ENCODE results near the gene ABR.

The ABR gene

GRCh38 chr17:1208966-1209365, 29.2 kb upstream of the ABR start:
- H4K20me1 ChIP-seq, result peaks cover 0 to 76% (median 12%) of the 10 kb centered on the region in 11 experiments; a peak in 12 of 22 replicates
- H3K27ac ChIP-seq, result no peak overlapping the region
- peak overlapping the region in 2 of 11 experiments; percentile 76 to 78; a peak in 5 of 22 replicates for H3K4me2 ChIP-seq
- H3K4me3 ChIP-seq, result no peak overlapping the region
- no peak overlapping the region for H3K9ac ChIP-seq
- H3K4me1 ChIP-seq, result peaks cover 0 to 72% (median 33%) of the 10 kb centered on the region in 10 experiments; a peak in 12 of 20 replicates
- peaks cover under 1 to 12% (median 5%) of the 10 kb centered on the region in 11 experiments; a peak in 18 of 22 replicates for H3K9me3 ChIP-seq (replicated peaks in 1 of 11)
- no peaks in the 10 kb centered on the region for H3K27me3 ChIP-seq
- no peak for TF ChIP-seq Cebpa-rat (IDR thresholded peaks at IDR 0.05)
- H3K36me3 ChIP-seq, result peaks cover 0 to 8% (median 0%) of the 10 kb centered on the region in 11 experiments; a peak in 10 of 22 replicates

DNA sequence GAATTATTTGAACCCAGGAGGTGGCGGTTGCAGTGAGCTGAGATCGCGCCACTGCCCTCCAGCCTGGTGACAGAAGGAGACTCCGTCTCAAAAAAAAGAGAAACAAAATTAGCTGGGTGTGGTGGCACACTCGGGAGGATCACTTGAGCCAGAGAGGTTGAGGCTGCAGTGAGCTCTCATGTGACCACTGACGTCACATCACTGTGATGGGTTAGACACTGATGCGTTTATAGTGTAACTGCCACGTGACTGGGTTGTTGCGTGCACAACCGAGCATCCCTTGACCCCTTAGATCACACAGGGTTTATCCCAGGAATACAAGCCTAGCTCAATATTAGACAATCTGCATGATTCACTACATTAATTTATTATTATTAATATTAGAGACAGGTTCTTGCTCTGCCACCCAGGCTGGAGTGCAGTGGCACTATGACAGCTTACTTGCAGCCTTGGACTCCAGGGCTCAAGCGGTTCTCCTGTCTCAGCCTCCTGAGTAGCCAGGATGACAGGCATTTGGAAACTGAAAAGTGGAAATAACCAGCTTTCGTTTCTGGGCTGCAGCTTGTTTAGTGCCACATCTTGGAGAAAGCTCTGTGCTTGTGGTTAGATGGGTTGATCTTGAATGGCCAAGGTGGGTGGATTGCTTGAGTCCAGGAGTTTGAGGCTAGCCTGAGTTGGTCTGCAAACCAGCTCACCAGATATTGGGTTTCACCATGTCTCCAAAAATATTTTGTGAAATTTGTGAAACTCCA, 26.4 kb upstream of the ABR start:
- Histone ChIP-seq H3K27ac (peak overlapping the region in 1 of 11 experiments; percentile 5; a peak in 2 of 22 replicates), H3K4me2 (peak overlapping the region in 5 of 11 experiments; percentile 43 to 78 (median 67); a peak in 10 of 22 replicates), H4K20me1 (peaks cover 0 to 50% (median 7%) of the 10 kb centered on the region in 11 experiments; a peak in 9 of 22 replicates), H3K4me1 (peaks cover 4 to 83% (median 45%) of the 10 kb centered on the region in 10 experiments), H3K9me3 (replicated peaks in 1 of 11) (peaks cover 6 to 19% (median 12%) of the 10 kb centered on the region in 11 experiments; a peak in 20 of 22 replicates), H3K9ac (no peak overlapping the region), H3K36me3 (peaks cover 0 to 16% (median 0%) of the 10 kb centered on the region in 11 experiments; a peak in 10 of 22 replicates), H3K27me3 (peaks cover 0 to 12% (median 0%) of the 10 kb centered on the region in 11 experiments; a peak in 5 of 22 replicates), H3K4me3 (no peak overlapping the region)
- TF ChIP-seq Cebpa-rat (IDR thresholded peaks at IDR 0.05), result no peak

DNA sequence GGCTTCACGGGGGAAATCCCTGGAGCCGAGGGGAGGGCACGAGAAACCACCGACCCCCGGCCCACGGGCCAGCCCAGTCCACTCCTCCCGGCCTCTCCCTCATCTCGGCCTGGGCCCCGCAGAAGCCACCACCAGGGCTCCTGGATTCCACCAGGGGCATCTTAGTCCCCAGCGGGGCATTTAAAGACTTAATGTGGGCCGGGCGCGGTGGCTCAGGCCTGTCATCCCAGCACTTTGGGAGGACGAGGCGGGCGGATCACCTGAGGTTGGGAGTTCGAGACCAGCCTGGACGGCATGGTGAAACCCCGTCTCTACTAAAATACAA, 24.1 kb upstream of the ABR start:
- Histone ChIP-seq H4K20me1 (peaks cover 0 to 28% (median 0%) of the 10 kb centered on the region in 11 experiments; a peak in 7 of 22 replicates), H3K9ac (no peak overlapping the region; a peak in 1 of 22 replicates), H3K9me3 (replicated peaks in 1 of 11) (peaks cover 6 to 19% (median 12%) of the 10 kb centered on the region in 11 experiments; a peak in 20 of 22 replicates), H3K4me1 (peaks cover 26 to 95% (median 68%) of the 10 kb centered on the region in 10 experiments), H3K4me3 (peak overlapping the region in 2 of 10 experiments; percentile 8 to 39; a peak in 3 of 20 replicates), H3K4me2 (peak overlapping the region in 10 of 11 experiments; percentile 10 to 65 (median 33); a peak in 12 of 22 replicates), H3K36me3 (peaks cover 0 to 16% (median 0%) of the 10 kb centered on the region in 11 experiments; a peak in 10 of 22 replicates), H3K27me3 (peaks cover 0 to 22% (median 0%) of the 10 kb centered on the region in 11 experiments; a peak in 5 of 22 replicates), H3K27ac (peak overlapping the region in 5 of 11 experiments; percentile 6 to 56 (median 13); a peak in 5 of 22 replicates)
- no peak for TF ChIP-seq Cebpa-rat (IDR thresholded peaks at IDR 0.05)

DNA sequence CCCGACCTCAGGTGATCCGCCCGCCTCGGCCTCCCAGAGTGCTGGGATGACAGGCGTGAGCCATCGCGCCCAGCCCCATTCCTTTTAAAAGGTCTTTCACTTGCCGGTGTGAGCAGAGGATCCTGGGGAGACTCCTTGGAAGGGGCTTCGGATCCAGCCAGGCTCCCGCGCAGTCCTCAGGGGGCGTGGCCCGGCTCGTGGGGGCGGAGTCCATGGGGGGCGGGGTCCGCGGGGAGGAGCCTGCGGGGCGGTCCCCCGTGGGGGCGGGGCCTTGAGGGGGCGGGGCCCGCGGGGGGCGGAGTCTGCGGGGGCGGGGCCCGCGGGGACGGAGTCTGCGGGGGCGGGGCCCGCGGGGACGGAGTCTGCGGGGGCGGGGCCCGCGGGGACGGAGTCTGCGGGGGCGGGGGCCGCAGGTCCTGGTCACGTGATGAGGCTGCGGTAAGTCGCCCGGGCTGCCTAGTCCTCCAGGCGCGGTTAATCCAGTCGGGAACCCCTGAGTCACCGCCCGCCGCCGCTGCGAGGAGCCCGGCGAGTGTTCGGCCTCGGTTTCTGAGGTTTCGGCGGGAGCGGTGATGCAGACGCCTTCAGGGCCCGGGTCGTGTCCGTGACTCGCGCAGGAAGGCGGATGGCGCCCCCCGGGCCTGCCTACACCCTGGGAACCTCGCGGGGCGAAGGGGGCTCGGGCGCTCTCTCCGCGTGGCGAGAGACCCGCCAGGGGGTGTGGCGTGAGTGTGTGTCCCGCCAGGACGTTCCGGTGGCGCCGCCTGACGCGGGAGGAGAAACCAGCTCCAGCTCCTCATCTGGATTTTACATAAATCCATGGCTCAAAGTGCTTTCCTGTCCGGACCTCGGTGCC, 23.6 kb upstream of the ABR start:
- Histone ChIP-seq H4K20me1 (peaks cover 0 to 24% (median 0%) of the 10 kb centered on the region in 11 experiments; a peak in 7 of 22 replicates), H3K36me3 (peaks cover 0 to 16% (median 0%) of the 10 kb centered on the region in 11 experiments; a peak in 10 of 22 replicates), H3K4me1 (peaks cover 32 to 95% (median 73%) of the 10 kb centered on the region in 10 experiments), H3K9me3 (replicated peaks in 1 of 11) (peaks cover 6 to 19% (median 12%) of the 10 kb centered on the region in 11 experiments; a peak in 20 of 22 replicates), H3K9ac (no peak overlapping the region; a peak in 1 of 22 replicates), H3K27me3 (peaks cover 0 to 22% (median 0%) of the 10 kb centered on the region in 11 experiments; a peak in 5 of 22 replicates), H3K4me3 (peak overlapping the region in 2 of 10 experiments; percentile 8 to 39; a peak in 3 of 20 replicates), H3K27ac (peak overlapping the region in 7 of 11 experiments; percentile 13 to 99 (median 48); a peak in 8 of 22 replicates), H3K4me2 (peak overlapping the region in 10 of 11 experiments; percentile 10 to 97 (median 92); a peak in 15 of 22 replicates)
- no peak for TF ChIP-seq Cebpa-rat (IDR thresholded peaks at IDR 0.05)

GRCh38 chr17:1202291-1202690, 22.5 kb upstream of the ABR start:
- Histone ChIP-seq H3K36me3 (peaks cover 0 to 16% (median 0%) of the 10 kb centered on the region in 11 experiments; a peak in 10 of 22 replicates), H3K4me1 (peaks cover 43 to 93% (median 73%) of the 10 kb centered on the region in 10 experiments), H3K9ac (peak overlapping the region in 1 of 11 experiments; percentile 36; a peak in 1 of 22 replicates), H3K9me3 (replicated peaks in 1 of 11) (peaks cover 6 to 19% (median 12%) of the 10 kb centered on the region in 11 experiments; a peak in 20 of 22 replicates), H4K20me1 (peaks cover 0 to 24% (median under 1%) of the 10 kb centered on the region in 11 experiments; a peak in 6 of 22 replicates), H3K4me2 (peak overlapping the region in 9 of 11 experiments; percentile 68 to 97 (median 93); a peak in 17 of 22 replicates), H3K4me3 (no peak overlapping the region), H3K27me3 (peaks cover 0 to 22% (median 0%) of the 10 kb centered on the region in 11 experiments; a peak in 5 of 22 replicates), H3K27ac (peak overlapping the region in 6 of 11 experiments; percentile 14 to 99 (median 72); a peak in 8 of 22 replicates)
- TF ChIP-seq Cebpa-rat (IDR thresholded peaks at IDR 0.05), result no peak

DNA sequence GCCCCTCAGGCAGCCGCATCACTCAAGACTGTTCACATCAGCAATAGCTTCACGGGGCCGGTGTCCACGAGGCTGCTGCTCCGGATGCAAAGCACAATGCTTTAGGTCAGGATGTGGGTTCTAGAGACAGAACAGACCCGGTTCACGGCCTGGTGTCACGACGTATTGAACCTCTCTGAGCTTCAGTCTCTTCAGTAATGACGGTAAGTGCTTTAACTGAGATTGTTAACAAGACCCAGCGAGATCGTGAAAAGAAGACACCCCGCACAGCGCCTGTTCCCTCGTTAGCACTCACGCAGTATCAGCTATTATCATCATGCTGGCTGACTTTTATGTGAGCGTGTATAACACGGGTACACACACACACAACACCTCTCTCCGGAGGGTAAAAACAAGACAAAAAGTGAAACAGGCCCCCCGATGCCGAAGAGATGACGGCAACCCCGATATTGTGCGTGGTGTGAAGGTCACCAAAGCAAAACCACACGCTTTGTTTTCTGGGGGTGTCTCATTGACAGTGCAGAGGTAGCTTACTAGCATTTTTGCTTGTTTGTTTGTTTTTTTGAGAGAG, 21.4 kb upstream of the ABR start:
- peaks cover 0 to 22% (median 0%) of the 10 kb centered on the region in 11 experiments; a peak in 5 of 22 replicates for H3K27me3 ChIP-seq
- H3K4me2 ChIP-seq, result peak overlapping the region; percentile 68 to 97 (median 91)
- H3K36me3 ChIP-seq, result peaks cover 0 to 16% (median 0%) of the 10 kb centered on the region in 11 experiments; a peak in 10 of 22 replicates
- peak overlapping the region; percentile 5 to 100 (median 97); a peak in 20 of 22 replicates for H3K27ac ChIP-seq
- H4K20me1 ChIP-seq, result peaks cover 0 to 26% (median 0%) of the 10 kb centered on the region in 11 experiments; a peak in 6 of 22 replicates
- peaks cover 6 to 24% (median 12%) of the 10 kb centered on the region in 11 experiments; a peak in 20 of 22 replicates for H3K9me3 ChIP-seq (replicated peaks in 1 of 11)
- peak overlapping the region in 10 of 11 experiments; percentile 16 to 61 (median 43); a peak in 15 of 22 replicates for H3K9ac ChIP-seq
- no peak for TF ChIP-seq Cebpa-rat (IDR thresholded peaks at IDR 0.05)
- no peak overlapping the region for H3K4me3 ChIP-seq
- peaks cover 52 to 93% (median 77%) of the 10 kb centered on the region in 10 experiments for H3K4me1 ChIP-seq

DNA sequence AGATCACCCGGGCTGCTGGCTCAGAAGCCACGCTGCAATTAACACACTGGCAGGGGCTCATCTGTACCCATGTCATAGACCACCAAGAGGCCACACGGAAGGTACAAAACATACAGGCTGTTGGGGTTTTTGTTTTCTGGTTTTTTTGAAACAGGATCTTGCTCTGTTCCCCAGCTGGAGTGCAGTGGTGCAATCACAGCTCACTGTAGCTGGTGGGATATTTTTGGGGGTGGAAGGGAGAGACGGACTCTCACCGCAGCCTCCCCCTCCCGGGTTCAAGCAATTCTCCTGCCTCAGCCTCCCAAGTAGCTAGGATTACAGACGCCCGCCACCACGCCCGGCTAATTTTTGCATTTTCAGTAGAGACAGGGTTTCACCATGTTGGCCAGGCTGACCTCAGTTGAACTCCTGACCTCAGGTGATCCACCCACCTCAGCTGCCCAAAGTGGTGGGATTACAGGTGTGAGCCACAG, 19.5 kb upstream of the ABR start:
- H3K4me1 ChIP-seq, result peaks cover 52 to 93% (median 88%) of the 10 kb centered on the region in 10 experiments
- peak overlapping the region; percentile 89 to 100 (median 97) for H3K27ac ChIP-seq
- peaks cover 6 to 23% (median 9%) of the 10 kb centered on the region in 11 experiments; a peak in 20 of 22 replicates for H3K9me3 ChIP-seq (replicated peaks in 1 of 11)
- peaks cover 0 to 22% (median 0%) of the 10 kb centered on the region in 11 experiments; a peak in 5 of 22 replicates for H3K27me3 ChIP-seq
- TF ChIP-seq Cebpa-rat (IDR thresholded peaks at IDR 0.05), result peak in 8 of 11 experiments; percentile 54 to 85 (median 80); a peak in 13 of 22 replicates
- H3K36me3 ChIP-seq, result peaks cover 0 to 16% (median 0%) of the 10 kb centered on the region in 11 experiments; a peak in 10 of 22 replicates
- H3K9ac ChIP-seq, result peak overlapping the region; percentile 75 to 96 (median 89)
- peak overlapping the region in 6 of 10 experiments; percentile 6 to 48 (median 13); a peak in 7 of 20 replicates for H3K4me3 ChIP-seq
- H3K4me2 ChIP-seq, result peak overlapping the region; percentile 68 to 97 (median 91)
- peaks cover 0 to 26% (median 0%) of the 10 kb centered on the region in 11 experiments; a peak in 5 of 22 replicates for H4K20me1 ChIP-seq
